ENCODE measurements around the gene CTSL.

The CTSL gene

GRCh38 chr9:87740209-87740608 lies 14.3 kb downstream of the CTSL start:
- ATAC-seq: no peak

DNA sequence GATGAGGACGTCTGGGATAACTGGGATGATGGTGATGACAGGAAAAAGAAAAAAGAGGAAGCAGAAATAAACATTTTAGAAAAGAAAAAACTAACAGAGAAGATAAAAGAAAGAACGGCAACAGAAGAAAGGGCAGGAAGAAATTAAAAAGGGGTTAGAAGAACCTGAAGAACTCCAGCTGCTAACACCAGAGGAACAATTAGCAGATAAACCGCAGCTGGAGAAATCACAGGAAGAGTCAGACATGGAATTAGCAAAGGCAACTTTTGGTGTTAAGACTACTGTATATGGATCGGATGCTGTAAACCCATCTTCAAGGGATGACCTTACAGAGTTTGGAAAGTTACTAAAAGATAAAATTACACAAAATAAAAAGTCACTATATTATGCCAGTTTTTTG lies 15.4 kb downstream of the CTSL start:
- ATAC-seq: no peak
- no peak for TF ChIP-seq TOX (CRISPR knock-in tag; IDR thresholded peaks at IDR 0.05; ENCODE audit: borderline replicate concordance)
- no peak for TF ChIP-seq RARB (CRISPR knock-in tag; IDR thresholded peaks at IDR 0.05)
- no peak for TF ChIP-seq ZFP3 (CRISPR knock-in tag; IDR thresholded peaks at IDR 0.05)
- TF ChIP-seq ESRRG (CRISPR knock-in tag; IDR thresholded peaks at IDR 0.05): no peak
- TF ChIP-seq TCF4 (CRISPR knock-in tag; IDR thresholded peaks at IDR 0.05; ENCODE audit: borderline replicate concordance): no peak
- no peak for TF ChIP-seq ZNF565 (CRISPR knock-in tag; conservative IDR thresholded peaks at IDR 0.05; ENCODE audit: low read depth)
- TF ChIP-seq POU6F1 (CRISPR knock-in tag; IDR thresholded peaks at IDR 0.05; ENCODE audit: borderline replicate concordance, low read depth): no peak
- TF ChIP-seq ZNF8 (CRISPR knock-in tag; IDR thresholded peaks at IDR 0.05): no peak
- no peak for TF ChIP-seq SNAI2 (CRISPR knock-in tag; IDR thresholded peaks at IDR 0.05)
- TF ChIP-seq ZC3H10 (CRISPR knock-in tag; IDR thresholded peaks at IDR 0.05): no peak
- no peak for TF ChIP-seq PPARA (CRISPR knock-in tag; IDR thresholded peaks at IDR 0.05; ENCODE audit: borderline replicate concordance)
- TF ChIP-seq ZNF70 (CRISPR knock-in tag; IDR thresholded peaks at IDR 0.05): no peak

More at GRCh38 chr9:87740209-87740608, 14.3 kb downstream of the CTSL start:
- TF ChIP-seq ISL1 (CRISPR knock-in tag; IDR thresholded peaks at IDR 0.05): no peak
- TF ChIP-seq ZNF565 (CRISPR knock-in tag; conservative IDR thresholded peaks at IDR 0.05; ENCODE audit: low read depth): no peak
- no peak for TF ChIP-seq SNAI2 (CRISPR knock-in tag; IDR thresholded peaks at IDR 0.05)
- TF ChIP-seq RARB (CRISPR knock-in tag; IDR thresholded peaks at IDR 0.05): no peak
- TF ChIP-seq GLIS3 (CRISPR knock-in tag; IDR thresholded peaks at IDR 0.05): no peak
- TF ChIP-seq ZNF8 (CRISPR knock-in tag; IDR thresholded peaks at IDR 0.05): no peak
- no peak for TF ChIP-seq POU6F1 (CRISPR knock-in tag; IDR thresholded peaks at IDR 0.05; ENCODE audit: borderline replicate concordance, low read depth)
- TF ChIP-seq, protein P1, sequence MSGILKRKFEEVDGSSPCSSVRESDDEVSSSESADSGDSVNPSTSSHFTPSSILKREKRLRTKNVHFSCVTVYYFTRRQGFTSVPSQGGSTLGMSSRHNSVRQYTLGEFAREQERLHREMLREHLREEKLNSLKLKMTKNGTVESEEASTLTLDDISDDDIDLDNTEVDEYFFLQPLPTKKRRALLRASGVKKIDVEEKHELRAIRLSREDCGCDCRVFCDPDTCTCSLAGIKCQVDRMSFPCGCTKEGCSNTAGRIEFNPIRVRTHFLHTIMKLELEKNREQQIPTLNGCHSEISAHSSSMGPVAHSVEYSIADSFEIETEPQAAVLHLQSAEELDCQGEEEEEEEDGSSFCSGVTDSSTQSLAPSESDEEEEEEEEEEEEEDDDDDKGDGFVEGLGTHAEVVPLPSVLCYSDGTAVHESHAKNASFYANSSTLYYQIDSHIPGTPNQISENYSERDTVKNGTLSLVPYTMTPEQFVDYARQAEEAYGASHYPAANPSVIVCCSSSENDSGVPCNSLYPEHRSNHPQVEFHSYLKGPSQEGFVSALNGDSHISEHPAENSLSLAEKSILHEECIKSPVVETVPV (CRISPR knock-in tag; IDR thresholded peaks at IDR 0.05): no peak
- TF ChIP-seq, protein P2, sequence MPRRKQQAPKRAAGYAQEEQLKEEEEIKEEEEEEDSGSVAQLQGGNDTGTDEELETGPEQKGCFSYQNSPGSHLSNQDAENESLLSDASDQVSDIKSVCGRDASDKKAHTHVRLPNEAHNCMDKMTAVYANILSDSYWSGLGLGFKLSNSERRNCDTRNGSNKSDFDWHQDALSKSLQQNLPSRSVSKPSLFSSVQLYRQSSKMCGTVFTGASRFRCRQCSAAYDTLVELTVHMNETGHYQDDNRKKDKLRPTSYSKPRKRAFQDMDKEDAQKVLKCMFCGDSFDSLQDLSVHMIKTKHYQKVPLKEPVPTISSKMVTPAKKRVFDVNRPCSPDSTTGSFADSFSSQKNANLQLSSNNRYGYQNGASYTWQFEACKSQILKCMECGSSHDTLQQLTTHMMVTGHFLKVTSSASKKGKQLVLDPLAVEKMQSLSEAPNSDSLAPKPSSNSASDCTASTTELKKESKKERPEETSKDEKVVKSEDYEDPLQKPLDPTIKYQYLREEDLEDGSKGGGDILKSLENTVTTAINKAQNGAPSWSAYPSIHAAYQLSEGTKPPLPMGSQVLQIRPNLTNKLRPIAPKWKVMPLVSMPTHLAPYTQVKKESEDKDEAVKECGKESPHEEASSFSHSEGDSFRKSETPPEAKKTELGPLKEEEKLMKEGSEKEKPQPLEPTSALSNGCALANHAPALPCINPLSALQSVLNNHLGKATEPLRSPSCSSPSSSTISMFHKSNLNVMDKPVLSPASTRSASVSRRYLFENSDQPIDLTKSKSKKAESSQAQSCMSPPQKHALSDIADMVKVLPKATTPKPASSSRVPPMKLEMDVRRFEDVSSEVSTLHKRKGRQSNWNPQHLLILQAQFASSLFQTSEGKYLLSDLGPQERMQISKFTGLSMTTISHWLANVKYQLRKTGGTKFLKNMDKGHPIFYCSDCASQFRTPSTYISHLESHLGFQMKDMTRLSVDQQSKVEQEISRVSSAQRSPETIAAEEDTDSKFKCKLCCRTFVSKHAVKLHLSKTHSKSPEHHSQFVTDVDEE (CRISPR knock-in tag; IDR thresholded peaks at IDR 0.05): no peak
- no peak for TF ChIP-seq ZNF70 (CRISPR knock-in tag; IDR thresholded peaks at IDR 0.05)
- TF ChIP-seq ZFP30 (CRISPR knock-in tag; IDR thresholded peaks at IDR 0.05): no peak
- TF ChIP-seq ARNTL (CRISPR knock-in tag; IDR thresholded peaks at IDR 0.05; ENCODE audit: borderline replicate concordance, low read depth): no peak
- no peak for TF ChIP-seq OSR1 (CRISPR knock-in tag; IDR thresholded peaks at IDR 0.05)
- no peak for TF ChIP-seq CREB5 (CRISPR knock-in tag; IDR thresholded peaks at IDR 0.05; ENCODE audit: low read depth)
- TF ChIP-seq, protein P3, sequence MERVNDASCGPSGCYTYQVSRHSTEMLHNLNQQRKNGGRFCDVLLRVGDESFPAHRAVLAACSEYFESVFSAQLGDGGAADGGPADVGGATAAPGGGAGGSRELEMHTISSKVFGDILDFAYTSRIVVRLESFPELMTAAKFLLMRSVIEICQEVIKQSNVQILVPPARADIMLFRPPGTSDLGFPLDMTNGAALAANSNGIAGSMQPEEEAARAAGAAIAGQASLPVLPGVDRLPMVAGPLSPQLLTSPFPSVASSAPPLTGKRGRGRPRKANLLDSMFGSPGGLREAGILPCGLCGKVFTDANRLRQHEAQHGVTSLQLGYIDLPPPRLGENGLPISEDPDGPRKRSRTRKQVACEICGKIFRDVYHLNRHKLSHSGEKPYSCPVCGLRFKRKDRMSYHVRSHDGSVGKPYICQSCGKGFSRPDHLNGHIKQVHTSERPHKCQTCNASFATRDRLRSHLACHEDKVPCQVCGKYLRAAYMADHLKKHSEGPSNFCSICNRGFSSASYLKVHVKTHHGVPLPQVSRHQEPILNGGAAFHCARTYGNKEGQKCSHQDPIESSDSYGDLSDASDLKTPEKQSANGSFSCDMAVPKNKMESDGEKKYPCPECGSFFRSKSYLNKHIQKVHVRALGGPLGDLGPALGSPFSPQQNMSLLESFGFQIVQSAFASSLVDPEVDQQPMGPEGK (CRISPR knock-in tag; IDR thresholded peaks at IDR 0.05; ENCODE audit: borderline replicate concordance): no peak
- TF ChIP-seq CSDC2 (CRISPR knock-in tag; IDR thresholded peaks at IDR 0.05): no peak
- TF ChIP-seq ZFP3 (CRISPR knock-in tag; IDR thresholded peaks at IDR 0.05): no peak
- no peak for TF ChIP-seq ZC3H10 (CRISPR knock-in tag; IDR thresholded peaks at IDR 0.05)
- TF ChIP-seq TOX (CRISPR knock-in tag; IDR thresholded peaks at IDR 0.05; ENCODE audit: borderline replicate concordance): no peak
- TF ChIP-seq BACH2 (CRISPR knock-in tag; IDR thresholded peaks at IDR 0.05; ENCODE audit: borderline replicate concordance): no peak
